GM21825 (cell line): ENCODE data around the gene CYYR1.

Experiments used
- ATAC-seq: cut with Tn5 transposase; IDR thresholded peaks from one replicate; pipeline ENCODE4 v1.9.1; 2021; ENCODE audit warnings: mild to moderate bottlenecking, moderate library complexity; ENCODE audit not compliant: unreplicated experiment

Gene CYYR1

GRCh38 chr21:26441149-26441548 lies 131.9 kb downstream of the CYYR1 start:
- ATAC-seq: no peak

GRCh38 chr21:26438976-26439375 lies 134.1 kb downstream of the CYYR1 start:
- no peak for ATAC-seq

- no peak for ATAC-seq
Observed at GRCh38 chr21:26437326-26438009, 135.6 kb downstream of the CYYR1 start.

- no peak for ATAC-seq
Observed at GRCh38 chr21:26433386-26433785, 139.7 kb downstream of the CYYR1 start.

- no peak for ATAC-seq
Observed at GRCh38 chr21:26432410-26432809, 140.7 kb downstream of the CYYR1 start.

- ATAC-seq: no peak
Observed at GRCh38 chr21:26425576-26425975, 147.5 kb downstream of the CYYR1 start.

- no peak for ATAC-seq
Observed at GRCh38 chr21:26423511-26423910, 149.6 kb downstream of the CYYR1 start.

- ATAC-seq: no peak
Observed at GRCh38 chr21:26422706-26423105, 150.4 kb downstream of the CYYR1 start.

- ATAC-seq: no peak
Observed at GRCh38 chr21:26422138-26422537, 150.9 kb downstream of the CYYR1 start.

GRCh38 chr21:26421724-26422123 lies 151.4 kb downstream of the CYYR1 start:
- ATAC-seq: no peak
